Mammary epithelial cell (primary cell): Measurements from ENCODE around the gene LY6G5C.
A peak's percentile ranks its signal among the peaks of the same experiment; 100 is the strongest.

Experiments
- CTCF ChIP-seq, 2 donors: IDR thresholded peaks in 1 of 2; conservative IDR thresholded peaks in 1 of 2; 2 replicates each; pipeline ENCODE4 v1.5.1; 2011 to 2012; ENCODE audit warnings: inconsistent platforms in 2 of 2, low read length in 2 of 2, mild to moderate bottlenecking in 2 of 2, control low read depth in 1 of 2, low read depth in 1 of 2; ENCODE audit not compliant: insufficient read depth in 1 of 2; ENCODE audit errors: extremely low read depth in 1 of 2
- EZH2 ChIP-seq: IDR thresholded peaks from 2 replicates; pipeline ENCODE4 v1.6.1; 2012; ENCODE audit warnings: low read length, inconsistent platforms, borderline replicate concordance

- TF ChIP-seq CTCF (conservative IDR thresholded peaks at IDR 0.05 in 1 of 2, IDR thresholded peaks at IDR 0.05 in 1 of 2; ENCODE audit: extremely low read depth in 1 of 2, insufficient read depth in 1 of 2, low read depth in 1 of 2, low read length in 2 of 2) (peak; percentile 48 to 54), EZH2 (no peak)
These were observed 36.8 kb upstream of the LY6G5C start for GRCh38 chr6:31717499-31718222.
